Ishikawa (cell line): ENCODE results near the gene CYFIP2.

ENCODE experiments used
- EP300 ChIP-seq: IDR thresholded peaks from 2 replicates; pipeline ENCODE4 v1.6.1; 2012; ENCODE audit warnings: borderline replicate concordance
- RAD21 ChIP-seq: IDR thresholded peaks from 2 replicates; pipeline ENCODE4 v1.6.1; 2012; ENCODE audit warnings: low read depth
- TAF1 ChIP-seq: IDR thresholded peaks from 2 replicates; pipeline ENCODE4 v1.6.1; 2012; ENCODE audit warnings: low read depth, mild to moderate bottlenecking
- TCF12 ChIP-seq: IDR thresholded peaks from 2 replicates; pipeline ENCODE4 v1.6.1; 2012; ENCODE audit warnings: low read depth
- TF ChIP-seq, protein P1 (sequence below): IDR thresholded peaks from 2 replicates; pipeline ENCODE4 v1.6.1; 2012; ENCODE audit warnings: low read depth, mild to moderate bottlenecking

DNA sequence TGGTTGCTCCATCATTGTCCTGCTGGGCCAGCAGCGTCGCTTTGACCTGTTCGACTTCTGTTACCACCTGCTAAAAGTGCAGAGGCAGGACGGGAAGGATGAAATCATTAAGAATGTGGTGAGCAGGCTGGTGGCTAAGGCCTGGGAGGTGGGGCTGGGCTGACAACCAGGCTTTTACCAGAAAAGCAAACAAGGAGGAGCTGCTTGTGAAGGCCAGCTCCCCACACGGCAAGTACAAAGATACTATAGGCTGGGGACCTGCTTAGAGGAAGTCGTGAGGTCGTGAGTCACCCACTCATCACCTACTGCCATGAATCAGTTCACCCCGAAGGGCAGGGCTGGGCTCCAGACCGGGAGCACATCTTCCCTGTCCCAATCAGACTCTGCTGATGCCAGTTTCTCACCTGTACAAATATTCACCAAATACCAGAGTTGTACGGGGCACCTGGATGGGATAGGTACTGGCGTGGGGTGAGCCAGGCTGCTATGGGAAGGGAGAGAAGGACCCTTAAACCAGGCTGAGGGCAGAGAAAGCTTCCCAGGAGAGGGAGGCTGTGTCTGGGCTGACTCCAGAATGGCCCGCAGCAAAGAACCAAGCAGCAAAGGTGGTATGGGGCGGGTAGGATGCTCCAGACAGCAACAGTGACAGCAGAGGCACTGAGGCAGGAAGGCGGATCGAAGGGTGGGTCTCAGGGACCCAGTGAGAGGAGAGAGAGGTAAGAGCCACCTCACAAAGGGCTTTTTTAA, 124.8 kb downstream of the CYFIP2 start:
- TF ChIP-seq EP300 (no peak), TAF1 (no peak), RAD21 (no peak), TCF12 (no peak)
- TF ChIP-seq, protein P1, sequence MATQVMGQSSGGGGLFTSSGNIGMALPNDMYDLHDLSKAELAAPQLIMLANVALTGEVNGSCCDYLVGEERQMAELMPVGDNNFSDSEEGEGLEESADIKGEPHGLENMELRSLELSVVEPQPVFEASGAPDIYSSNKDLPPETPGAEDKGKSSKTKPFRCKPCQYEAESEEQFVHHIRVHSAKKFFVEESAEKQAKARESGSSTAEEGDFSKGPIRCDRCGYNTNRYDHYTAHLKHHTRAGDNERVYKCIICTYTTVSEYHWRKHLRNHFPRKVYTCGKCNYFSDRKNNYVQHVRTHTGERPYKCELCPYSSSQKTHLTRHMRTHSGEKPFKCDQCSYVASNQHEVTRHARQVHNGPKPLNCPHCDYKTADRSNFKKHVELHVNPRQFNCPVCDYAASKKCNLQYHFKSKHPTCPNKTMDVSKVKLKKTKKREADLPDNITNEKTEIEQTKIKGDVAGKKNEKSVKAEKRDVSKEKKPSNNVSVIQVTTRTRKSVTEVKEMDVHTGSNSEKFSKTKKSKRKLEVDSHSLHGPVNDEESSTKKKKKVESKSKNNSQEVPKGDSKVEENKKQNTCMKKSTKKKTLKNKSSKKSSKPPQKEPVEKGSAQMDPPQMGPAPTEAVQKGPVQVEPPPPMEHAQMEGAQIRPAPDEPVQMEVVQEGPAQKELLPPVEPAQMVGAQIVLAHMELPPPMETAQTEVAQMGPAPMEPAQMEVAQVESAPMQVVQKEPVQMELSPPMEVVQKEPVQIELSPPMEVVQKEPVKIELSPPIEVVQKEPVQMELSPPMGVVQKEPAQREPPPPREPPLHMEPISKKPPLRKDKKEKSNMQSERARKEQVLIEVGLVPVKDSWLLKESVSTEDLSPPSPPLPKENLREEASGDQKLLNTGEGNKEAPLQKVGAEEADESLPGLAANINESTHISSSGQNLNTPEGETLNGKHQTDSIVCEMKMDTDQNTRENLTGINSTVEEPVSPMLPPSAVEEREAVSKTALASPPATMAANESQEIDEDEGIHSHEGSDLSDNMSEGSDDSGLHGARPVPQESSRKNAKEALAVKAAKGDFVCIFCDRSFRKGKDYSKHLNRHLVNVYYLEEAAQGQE = no peak
